Purkinje cell (primary cell): ENCODE measurements around the gene RPAP3. TPM values are rescaled to one million over a fixed set of nuclear protein-coding genes. Genes with fewer than 3 reads are reported as not detected.

Experiments
- polyA plus RNA-seq: library from polyadenylated mRNA; unstranded; fragments of >200 nt; fragmentation: Nextera tagmentation; gene quantifications from 2 replicates; pipeline ENCODE4 v1.2.1, GENCODE V29; 2014

RPAP3 gene
- 29.8 and 33.5 TPM in 2 replicates for polyA plus RNA-seq

GRCh38 chr12:47705566-47706425, at the start of gene RPAP3:
RPAP3 (minus strand) TSS chr12:47706030; CDS start chr12:47702840, 3,190 bp downstream.

GRCh38 chr12:47725091-47725772, 19.4 kb upstream of the RPAP3 start, which contains the start of gene ENDOU:
ENDOU (minus strand) TSS chr12:47725490; CDS start chr12:47725413, 77 bp downstream.

Other genes with a start within 250 kb of the RPAP3 start
- gene ENDOU, start 19.5 kb upstream of the RPAP3 start, polyA plus RNA-seq = not detected in 2 replicates
- 0.04 and 1.0 TPM in 2 replicates for gene RAPGEF3, start 52.9 kb upstream of the RPAP3 start, polyA plus RNA-seq
- gene SLC48A1, start 67.2 kb upstream of the RPAP3 start, polyA plus RNA-seq = 75.7 and 80.1 TPM in 2 replicates
- gene HDAC7, start 113.9 kb upstream of the RPAP3 start, polyA plus RNA-seq = 0.22 and 0.26 TPM in 2 replicates
- not detected in 2 replicates for gene VDR, start 199.0 kb upstream of the RPAP3 start, polyA plus RNA-seq